ENCODE measurements around the gene PTPN6.

Gene PTPN6

DNA sequence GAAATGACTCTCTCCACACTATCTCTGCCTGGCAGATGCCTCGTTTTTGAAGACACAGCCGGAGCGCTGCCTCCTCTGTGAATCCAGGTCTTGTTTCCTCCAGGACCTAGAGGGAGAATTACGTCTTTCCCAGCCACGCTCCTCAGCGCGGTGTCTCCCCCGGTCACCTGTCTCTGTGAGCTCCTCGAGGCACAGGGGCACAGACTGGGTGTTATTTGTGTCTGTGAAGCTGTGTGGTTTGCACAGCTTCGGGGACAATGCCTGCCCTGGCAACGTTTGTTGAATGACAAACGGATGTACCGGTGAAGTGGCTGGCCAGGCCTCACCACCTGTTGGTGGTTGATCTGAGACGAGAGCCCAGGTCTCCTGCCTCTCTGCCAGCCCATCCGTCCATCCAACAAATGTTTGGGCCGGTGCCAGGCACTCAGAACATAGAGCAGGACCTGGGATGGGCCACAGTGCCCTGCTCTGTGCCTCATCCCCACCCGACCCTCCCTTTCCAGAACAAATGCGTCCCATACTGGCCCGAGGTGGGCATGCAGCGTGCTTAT, 6.1 kb downstream of the PTPN6 start:
- no peak for DNase-seq

DNA sequence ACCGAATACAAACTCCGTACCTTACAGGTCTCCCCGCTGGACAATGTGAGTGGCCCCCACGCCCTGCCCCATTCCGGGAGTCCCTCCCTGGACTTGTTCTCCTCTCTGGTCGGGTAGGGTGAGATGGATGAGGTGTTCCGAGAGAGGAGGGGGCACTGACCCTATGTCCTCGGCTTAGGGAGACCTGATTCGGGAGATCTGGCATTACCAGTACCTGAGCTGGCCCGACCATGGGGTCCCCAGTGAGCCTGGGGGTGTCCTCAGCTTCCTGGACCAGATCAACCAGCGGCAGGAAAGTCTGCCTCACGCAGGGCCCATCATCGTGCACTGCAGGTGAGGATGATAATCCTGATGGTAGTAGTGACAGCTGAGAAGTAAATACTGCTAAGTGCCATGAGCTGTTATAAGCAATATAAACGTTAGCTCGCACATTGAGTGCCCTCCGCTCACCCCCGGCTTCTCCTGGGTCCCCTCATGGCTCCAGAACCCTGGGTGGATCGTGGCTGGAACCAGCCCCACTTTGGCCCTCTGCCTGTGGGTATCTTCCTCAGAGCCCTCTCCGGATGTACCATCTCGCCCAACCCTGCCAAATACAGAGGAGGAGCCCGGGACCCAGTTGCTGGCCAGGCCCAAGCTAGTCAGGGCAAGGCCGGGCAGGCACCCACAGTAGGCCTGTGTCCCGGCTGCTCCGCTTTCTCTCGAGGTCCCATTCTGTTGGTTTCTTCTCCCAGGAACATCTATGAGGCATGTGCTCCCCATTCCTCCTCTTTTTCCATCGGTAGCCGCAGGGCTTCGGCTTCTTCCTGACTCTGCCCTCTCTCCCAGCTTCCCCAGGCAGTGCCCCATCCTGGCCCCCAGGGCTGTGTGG, 6.8 kb downstream of the PTPN6 start:
- no peak for DNase-seq

DNA sequence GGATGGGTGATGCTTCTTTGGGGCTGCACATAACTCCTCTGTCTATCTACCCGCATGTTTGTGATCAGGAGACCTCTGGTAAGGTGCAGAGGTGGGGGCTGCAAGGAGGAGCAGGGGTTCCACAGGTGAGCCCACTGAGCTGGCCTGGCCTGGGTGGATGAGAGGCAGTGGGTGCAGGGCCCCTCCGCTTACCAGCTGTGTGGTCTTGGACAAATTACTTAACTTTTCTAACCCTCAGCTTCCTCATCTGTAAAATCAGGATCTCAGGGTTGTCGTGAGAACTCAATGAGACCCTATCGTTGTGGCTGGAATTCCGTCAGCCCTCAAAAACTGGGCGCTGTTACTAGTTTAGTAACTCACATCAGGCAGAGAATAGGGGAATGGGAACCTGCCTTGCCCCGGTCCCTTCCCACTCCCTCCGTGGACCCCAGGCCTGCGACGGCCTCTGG, 7.5 kb downstream of the PTPN6 start:
- no peak for DNase-seq

DNA sequence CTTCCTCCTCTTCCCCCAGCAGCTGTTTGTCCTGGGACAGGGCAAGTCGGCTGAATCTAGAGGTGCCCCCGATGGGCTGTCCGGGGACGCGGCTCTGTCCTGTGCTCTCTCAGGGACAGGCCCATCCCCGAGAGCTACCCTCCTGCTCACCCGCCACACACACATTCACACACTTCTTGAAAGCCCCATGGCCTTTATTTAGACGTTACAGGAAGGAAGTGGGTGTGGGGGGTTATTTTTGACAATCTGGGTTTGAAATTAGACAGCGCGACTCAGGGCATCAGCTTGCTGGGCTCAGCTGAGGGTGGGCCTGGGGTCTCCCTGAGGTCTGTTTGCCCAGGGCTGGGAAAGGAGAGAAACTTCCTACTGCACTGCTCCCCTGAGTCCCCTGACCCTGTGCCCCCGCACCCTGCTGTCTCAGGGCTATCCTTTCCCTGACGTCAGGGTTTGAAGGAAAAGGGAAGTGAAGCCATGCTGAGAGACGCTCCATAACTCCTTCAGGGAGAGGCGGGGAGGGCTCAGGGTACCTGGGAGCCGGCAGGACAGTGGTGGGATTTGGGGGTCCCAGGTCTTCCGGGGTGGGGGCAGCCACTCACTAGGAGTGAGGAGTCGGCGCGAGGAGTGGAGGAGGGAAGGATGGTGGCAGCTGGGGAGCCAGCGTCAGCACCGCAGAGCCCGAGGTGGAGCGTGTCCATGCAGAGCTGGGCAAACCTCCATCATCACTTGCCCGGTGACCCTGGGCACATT, 8.1 kb downstream of the PTPN6 start:
- no peak for DNase-seq

DNA sequence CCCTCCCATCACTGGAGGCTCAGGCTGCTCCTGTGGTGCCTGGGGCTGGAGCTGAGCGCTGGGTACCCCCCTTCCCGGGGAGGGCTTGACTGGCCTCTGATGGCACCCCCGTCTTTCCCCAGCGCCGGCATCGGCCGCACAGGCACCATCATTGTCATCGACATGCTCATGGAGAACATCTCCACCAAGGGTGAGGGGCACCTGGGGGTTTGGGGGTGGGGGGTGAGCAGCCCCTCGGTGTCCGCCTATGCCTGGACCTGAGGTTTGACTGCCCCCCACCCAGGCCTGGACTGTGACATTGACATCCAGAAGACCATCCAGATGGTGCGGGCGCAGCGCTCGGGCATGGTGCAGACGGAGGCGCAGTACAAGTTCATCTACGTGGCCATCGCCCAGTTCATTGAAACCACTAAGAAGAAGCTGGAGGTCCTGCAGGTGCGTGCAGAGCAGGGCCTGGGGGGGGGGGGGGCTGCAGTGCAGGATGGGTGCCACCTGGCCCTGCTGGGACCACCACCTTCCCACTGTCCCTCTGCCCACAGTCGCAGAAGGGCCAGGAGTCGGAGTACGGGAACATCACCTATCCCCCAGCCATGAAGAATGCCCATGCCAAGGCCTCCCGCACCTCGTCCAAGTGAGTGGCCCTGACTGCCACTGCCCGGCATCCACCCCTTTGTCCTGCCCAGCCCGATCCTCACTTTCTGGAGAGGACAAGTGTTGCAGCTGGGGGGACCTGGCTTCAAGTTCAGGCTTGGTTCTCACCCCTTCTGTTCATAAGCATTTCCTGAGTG, 8.8 kb downstream of the PTPN6 start:
- DNase-seq = no peak

DNA sequence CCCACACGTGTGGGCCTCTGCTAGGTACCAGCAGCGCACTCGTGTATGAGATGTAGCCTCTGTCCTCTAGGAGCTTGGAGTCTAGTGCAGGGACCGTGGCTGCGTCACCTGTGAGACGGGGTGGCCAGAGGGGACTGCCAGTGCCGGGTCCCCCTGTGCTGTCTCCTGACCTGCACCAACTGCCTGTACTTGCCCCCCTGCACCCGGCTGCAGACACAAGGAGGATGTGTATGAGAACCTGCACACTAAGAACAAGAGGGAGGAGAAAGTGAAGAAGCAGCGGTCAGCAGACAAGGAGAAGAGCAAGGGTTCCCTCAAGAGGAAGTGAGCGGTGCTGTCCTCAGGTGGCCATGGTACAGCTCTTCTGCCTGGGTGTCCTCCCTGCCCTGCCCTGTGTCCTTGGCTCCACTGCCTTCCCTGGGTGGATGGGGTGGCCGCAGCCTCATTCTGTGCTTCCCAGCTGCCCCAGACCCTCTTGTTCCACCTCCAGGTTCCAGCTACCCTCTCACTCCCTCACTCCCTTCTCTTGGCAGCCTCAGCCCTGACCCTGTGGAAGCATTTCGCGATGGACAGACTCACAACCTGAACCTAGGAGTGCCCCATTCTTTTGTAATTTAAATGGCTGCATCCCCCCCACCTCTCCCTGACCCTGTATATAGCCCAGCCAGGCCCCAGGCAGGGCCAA, 9.6 kb downstream of the PTPN6 start:
- no peak for DNase-seq

DNA sequence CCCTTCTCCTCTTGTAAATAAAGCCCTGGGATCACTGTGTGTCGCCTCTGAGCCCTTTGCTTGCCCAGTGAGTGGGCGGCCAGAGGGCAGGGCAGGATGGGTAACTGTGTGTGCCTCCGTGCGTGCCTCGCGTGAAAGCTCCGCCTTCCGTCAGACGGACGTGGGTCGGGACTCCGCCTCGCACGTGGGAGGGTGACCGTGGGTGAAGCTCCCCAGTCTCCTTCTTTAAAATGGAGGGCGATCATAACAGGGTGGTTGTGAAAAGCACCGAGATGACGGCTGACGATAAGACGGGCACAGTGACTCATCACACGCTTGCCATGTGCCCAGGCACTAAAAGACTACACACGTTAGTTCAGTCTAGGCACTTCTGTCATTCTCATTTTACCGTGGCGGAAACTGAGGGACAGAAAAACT, 10.1 kb downstream of the PTPN6 start:
- no peak for DNase-seq

DNA sequence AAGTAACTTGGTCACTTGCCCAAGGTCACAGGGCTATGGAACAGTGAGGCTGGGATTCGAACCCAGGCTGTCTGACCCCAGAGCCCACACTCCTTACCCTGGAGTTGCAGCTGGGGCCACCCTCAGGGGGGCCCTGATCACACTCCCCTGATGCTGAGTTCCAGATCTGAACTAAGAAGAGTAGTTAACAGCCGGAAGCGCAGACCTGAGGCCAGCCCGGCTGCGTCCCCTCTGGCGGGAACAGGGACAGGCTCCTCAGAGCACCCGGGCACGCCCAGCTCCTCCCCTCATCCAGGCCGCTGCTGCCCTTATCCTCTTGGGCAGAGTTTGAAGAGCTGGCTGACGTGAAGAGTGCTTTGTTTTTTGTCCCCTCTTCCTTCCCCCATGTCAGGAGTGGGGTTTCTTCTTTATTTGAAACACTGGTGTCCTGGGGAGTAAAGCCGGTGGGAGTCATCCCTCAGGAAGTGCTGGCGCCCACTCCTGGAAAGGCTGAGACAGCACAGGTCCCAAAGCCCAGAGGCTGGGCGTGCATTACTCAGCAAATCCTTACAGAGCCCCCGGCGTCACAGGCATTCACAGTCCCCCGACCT, 10.6 kb downstream of the PTPN6 start:
- DNase-seq = peak; percentile 8

DNA sequence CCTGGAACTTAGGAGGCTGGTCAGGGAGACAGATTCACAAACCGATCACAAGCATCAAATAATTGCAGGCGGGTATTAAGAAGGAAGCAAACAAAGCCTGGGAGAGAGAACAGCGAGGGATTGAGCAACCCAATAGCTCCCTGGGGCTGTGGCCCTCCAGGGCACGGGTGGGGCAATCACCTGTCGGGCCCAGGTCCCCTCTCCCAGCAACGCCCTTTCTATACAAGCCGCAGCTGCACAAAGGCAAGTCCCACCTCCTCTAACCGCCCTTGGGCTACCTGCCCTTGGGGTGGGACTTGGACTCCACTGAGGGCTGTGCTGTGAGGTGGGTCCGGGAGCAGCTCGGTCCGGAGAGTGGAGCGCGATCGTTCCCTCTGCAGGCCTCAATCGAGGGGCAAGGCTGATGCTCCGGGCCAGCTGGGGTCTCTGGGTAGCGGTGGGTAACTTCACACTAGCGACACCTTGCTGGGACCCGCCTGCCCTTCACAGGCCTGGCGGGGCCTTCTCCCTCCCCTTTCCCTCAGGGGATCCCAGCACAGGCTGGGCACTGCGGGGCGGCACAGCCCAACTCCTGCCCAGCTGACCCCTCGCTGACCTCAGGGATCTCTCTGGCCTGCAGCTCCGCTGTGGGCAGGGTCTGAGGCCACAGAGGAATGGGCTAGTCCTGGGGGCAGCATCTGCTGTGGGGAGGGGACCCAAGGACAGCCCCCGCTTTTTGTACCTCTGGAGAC, 11.3 kb downstream of the PTPN6 start:
- DNase-seq = no peak

DNA sequence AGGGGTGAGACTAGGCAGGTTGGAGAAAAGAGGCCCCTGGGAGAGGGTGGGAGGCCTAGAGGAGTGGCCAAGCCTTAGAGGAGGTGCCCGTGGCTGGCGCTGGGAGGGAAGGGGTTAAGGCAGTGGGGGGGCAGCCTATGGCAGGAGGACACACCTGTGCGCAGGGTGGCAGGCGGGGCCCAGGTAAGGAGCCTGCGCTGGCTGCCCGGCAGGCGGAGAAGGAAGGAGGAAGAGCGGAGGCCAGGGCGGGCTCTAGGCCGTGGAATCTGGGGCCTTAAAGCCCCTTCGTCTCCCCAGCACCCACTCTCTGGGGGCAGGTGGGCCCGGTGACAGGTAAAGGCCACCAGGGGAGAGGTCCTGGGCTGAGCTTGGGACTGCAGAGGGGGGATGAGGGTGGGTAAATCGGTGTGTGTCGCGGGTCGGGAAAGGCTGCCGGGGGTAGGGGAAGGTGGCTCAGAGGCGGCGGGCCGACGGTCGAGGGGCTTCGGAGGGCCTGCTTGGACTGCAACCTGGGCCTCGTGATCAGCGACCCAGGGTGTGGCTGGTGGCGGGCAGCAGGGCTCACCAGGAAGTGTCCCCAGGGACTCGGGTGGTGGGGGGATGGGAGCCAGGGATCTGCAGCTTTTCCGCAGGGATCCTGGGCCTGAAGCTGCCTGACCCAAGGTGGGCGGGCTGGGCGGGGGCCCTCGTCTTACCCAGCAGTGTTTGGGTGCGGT, 12.0 kb downstream of the PTPN6 start:
- peak; percentile 88 for DNase-seq

DNA sequence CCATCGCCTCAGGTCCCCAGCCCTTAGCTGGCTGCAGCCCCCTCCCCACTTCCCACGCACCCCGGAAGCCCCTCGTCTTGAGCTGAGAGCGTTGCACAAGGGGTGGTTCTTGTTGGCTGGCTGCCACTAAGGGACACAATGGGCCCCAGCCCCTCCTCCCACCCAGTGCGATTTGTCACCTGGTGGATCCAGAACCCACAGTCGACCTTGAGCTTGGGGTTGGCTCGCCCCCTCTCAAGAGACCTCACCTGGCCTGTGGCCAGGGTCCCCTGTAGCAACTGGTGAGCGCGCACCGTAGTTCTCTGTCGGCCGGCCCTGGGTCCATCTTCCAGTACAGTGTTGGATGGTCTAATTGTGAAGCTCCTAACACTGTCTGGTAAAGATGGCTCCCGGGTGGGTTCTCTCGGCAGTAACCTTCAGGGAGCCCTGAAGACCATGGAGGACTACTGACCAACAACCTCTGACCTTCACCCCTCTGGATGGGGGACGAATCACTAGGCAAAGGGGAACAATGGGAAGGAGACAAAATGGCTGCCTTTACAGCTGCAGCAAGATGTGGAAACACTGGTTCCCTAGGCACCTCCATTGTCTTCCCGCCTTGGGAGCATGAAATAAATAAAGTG, 12.7 kb downstream of the PTPN6 start:
- DNase-seq = no peak

DNA sequence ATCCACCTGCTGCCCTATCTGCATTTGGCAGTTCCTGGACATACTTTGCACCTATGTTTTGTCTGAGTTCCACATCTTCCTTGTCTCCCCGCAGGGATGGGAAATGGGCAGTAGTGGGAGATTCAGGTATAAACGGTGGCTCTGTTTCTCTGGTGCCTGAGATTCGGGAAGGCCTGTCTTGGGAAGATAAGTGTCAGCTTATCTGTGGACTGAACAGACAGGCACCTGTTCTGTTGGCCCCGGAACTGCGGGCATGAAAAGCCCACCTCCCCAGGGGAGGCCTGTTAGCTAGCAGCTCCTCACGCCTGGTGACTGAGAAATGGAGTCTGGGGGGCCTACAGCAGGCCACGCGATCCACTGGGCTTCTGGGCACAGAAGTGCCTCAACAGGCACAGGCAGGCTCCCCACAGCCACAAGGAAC, 13.5 kb downstream of the PTPN6 start:
- DNase-seq = no peak

DNA sequence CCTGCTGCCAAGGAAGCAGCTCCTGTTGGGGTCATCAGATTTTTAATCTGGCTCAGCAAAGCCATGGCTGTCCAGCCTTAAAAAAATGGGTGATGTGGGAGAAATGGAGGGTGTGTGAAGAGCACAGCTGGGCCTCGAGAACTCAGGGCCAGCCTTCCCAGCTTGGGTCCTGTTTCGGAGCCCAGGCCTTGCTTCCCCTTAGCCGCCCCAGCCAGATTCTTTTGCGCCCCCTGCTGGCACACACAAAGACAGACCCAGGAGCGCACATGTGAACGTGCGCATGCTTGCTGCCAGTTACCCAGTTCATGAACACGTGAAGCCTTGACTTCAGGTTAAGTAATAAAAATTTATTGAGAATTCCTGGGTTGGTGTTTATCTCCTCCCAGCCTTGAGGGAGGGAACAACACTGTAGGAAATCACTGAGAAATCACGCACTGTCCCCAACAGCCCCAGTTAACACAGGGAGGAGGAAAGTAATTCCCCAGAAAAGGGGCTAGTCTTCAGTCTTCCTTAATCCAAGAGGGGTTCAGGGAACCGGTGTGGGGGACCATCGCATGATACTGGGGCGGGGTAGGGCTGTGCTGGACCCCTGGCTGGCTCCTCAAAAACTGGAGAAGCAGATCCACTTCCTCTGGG, 14.0 kb downstream of the PTPN6 start:
- DNase-seq = peak; percentile 60

DNA sequence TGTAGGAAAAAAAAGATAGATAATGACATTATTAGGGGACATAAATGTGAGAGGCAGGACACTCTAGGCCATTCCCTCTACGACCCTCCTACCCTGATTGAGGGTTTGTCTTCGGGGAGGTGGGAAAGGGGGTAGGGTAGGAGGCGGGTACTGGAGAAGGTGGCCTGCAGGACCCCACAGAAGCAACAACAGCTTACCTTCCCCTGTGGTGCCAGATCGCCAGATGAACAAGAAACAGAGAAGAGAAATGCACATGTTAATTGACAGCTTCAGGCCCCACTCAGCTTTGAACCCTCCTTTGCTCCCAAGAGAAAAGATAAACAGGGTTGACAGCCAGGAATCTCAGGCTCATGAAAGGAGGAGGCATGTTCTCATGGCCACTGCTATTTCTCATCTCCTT, 14.6 kb downstream of the PTPN6 start:
- DNase-seq = no peak

DNA sequence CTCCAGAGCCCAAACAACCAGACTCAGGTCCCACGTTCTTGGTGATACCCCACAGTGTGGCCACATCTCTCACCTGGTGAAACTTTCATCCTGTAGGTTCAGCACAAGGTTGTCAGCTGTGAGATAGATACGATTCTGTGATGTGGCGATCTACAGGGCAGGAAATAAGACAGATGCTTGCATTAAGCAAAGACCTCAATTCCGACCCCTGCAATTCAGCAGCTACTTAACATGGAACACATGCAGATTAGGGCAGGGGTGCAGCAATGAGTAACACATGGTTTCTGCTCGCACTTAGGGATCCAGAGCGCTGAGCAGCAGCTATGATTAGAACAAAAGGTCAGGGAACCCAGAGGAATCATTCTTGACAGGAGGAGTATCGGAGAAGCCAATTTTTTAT, 15.2 kb downstream of the PTPN6 start:
- no peak for DNase-seq

DNA sequence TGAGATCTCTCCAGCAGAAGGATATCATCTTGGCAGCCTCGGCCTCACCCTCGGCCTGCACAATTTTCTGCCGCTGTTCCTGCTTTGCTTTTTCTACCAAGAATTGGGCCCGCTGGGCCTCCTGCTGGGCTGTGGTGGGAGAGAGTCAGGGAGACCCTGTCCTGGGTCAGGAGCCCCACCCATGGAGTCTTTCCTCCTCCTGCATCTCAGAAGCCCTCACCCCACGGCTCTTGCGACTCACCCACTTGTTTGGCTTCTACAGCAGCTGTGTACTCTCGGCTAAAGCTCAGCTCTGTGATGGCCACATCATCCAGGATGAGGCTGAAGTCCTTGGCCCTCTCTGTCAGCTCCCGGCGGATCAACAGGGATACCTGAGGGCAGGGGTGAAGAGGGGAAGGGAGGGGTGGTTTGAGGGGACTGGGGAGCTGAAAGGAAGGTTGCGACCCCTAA, 16.5 kb downstream of the PTPN6 start:
- DNase-seq = no peak

DNA sequence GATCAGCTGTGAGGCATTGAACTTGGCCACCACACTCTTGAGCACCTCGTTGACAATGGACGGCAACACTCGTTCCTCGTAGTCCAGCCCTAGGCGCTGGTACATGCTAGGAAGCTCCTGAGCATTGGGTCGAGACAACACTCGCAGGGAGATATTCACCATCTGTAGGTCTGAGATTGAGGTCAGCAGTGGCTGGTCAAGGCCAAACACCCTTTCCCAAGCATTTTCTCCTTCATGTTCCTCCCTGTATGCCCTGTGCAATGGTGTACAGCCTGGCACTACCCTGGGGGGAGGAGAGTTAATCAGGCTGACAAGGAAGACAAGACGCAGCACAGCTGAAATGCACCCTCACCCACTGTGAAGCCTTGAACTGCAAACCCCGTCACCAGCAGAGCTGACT, 17.3 kb downstream of the PTPN6 start:
- no peak for DNase-seq

DNA sequence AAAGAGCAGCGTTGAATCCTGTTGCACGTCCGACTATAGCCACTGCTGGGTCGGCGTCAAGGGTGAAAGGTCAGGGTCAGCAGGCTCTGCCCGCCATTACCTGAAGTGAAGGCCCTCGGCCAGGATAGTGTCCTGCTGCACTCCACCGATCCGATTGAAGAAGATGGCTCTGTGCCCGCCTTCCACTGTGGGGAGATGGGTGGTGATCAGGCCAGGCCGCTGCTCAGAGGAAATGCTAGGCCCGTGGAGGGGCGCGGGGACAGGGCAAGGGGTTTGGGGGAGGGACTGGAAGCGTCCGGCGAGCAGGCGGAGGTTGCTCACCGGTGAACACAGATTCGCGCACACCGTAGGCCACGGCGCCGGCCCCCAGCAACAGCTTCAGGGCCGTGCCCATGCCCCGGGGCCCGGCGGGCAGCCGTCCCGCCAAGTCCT, 19.0 kb downstream of the PTPN6 start:
- no peak for DNase-seq

DNA sequence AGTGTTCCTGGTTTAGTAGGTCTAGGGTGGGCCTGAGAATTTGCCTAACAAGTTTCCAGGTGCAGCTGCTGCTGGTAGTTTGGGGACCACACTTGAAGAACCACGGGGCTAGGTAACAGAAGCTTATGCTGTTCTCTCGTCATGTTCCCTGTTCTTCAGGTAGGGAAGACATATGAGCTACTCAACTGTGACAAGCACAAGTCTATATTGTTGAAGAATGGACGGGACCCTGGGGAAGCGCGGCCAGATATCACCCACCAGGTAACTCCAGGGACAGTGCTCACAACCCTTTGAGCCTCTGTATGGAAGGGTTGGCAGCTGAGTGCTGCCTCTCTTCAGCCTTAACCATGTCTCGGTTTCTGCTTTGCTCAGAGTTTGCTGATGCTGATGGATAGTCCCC, 23.0 kb downstream of the PTPN6 start:
- no peak for DNase-seq

All from NCI-H1048 (cell line).